ENCODE results near the gene HPCAL1.

HPCAL1 gene

GRCh38 chr2:10372203-10372861 is 69.6 kb downstream of the HPCAL1 start:
- DNase-seq, result no peak

GRCh38 chr2:10372862-10373240 is 70.1 kb downstream of the HPCAL1 start:
- no peak for DNase-seq

GRCh38 chr2:10373931-10374330 is 71.2 kb downstream of the HPCAL1 start:
- no peak for DNase-seq

- no peak for DNase-seq
Observed at GRCh38 chr2:10374362-10374943, 71.7 kb downstream of the HPCAL1 start.

DNA sequence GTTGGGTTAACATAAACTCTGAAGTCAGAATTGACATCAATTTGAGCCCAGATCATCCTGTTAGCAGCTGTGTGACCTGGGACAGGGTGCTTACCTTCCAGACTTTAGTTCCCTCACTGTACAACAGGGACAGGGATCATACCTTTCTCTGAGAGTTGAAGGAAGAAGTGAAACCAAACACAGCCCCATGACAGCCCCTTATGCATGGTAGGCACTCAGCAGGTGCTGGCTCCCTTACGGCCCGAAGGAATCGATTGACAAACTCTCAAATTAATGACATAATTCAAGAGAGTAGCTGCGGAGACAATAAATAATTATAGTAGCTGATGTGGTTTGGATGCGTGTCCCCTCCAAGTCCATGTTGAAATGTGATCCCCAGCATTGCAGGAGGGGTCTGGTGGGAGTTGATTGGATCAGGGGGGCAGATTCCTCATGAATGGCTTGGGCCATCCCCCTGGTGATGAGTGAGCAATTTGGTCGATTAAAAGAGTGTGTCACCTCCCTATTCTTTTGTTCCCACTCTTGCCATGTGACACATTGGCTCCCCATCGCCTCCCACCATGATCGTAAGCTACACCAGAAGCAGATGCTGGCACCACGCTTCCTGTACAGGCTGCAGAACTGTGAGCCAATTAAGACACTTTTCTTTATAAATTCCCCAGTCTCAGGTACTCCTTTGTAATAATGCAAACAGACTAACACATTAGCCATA is 73.0 kb downstream of the HPCAL1 start:
- DNase-seq, result no peak

DNA sequence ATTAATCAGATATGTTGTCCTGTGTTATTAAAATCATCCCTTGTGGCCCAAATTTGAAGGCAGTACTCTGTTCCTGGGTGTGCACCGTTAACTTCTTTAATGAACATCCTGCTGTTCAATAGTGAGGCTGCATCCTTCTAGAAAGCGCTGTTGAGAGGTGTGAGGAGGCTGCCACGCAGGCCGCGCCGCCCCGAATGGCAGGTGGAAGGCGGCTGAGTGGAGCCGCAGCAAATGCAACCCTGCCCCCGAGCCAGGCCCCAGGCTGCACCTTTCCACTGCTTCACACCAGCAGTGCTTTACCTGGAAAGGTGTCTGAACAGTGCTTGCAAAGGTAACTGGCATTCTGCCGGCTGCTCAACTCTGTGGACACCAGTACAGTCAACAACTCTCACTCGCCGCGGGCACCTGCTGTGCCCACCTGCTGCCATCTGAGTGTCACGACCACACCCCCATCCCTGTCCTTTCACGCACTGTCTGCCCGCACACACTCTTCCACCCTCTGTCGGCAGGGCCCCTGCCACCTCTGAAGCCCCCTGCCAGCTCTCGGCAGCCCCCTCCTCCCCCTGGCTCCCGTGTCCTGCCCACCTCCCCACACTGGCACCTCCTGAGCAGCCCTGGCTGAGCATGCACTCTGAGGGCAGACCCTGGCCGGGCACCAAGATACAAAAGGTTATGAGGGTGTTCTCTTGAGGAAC is 74.5 kb downstream of the HPCAL1 start:
- DNase-seq, result no peak

DNA sequence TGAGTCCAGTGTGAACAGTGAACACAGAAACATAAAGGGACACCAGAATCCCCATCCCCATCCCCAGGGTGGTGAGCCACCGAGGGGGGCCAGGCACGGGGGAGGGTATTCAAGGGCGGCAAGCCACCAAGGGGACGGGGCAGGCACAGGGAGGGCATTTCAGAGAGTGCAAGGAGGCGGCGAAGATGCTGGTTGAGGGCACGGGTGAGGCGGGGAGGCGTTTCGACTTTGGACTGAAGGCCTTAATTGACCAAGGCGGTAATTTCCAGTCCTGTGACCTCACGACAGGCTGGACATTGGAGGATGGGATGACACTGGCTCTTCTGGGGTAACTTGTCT is 75.0 kb downstream of the HPCAL1 start:
- DNase-seq, result no peak

- DNase-seq, result no peak
Observed at GRCh38 chr2:10378189-10378588, 75.5 kb downstream of the HPCAL1 start.

GRCh38 chr2:10380048-10380926 is 77.6 kb downstream of the HPCAL1 start:
- no peak for DNase-seq

DNA sequence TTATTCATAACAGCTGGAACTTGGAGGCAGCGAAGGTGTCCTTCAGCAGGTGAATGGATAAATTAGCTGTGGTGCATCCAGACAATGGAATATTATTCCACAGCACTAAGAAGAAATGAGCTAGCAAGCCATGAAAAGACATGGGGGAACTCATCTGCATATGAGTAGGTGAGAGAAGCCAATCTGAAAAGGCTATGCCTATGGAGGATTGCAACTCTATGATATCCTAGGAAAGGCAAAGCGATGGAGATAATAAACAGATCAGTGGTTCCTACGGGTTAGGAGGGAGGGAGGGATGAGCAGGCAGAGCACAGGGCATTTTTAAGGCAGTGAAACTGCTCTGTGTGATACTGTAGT is 79.3 kb downstream of the HPCAL1 start:
- no peak for DNase-seq

DNA sequence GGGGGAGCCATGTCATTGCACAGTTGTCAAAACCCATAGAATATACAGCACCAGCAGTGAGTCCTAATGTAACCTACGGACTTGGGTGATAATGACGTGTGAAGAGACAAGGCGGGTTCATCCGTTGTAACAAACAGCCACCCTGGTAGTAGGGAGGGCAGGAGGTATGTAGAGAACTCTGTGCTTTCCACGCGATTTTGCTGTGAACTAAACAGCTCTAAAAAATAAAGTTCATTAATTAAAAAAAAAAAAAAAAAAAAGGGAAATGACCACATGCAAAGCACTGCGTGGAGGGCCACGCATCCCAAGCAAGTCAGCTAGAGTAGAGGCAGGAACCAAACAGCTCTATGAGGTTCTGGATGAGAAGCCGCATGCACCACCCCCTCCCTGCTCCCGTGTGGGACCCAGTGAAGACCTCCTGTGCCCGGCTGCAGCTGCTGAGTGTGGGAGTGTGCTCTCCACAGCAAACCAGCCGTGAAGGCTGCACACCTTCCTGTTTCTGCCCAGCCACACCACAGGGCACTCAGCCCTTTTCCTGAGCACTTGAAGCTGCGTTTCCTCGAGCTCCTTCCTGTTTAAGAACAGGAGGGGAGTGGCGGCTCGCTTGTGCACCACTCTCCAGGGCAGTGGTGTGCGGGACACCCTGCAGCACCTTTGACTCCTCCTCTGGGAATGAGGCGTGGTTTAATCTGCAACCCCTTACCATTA is 79.8 kb downstream of the HPCAL1 start:
- peak; percentile 74 for DNase-seq

GRCh38 chr2:10383960-10384734 is 81.4 kb downstream of the HPCAL1 start:
- DNase-seq, result no peak

GRCh38 chr2:10385501-10385900 is 82.8 kb downstream of the HPCAL1 start:
- no peak for DNase-seq

- no peak for DNase-seq
Observed at GRCh38 chr2:10385933-10386773, 83.4 kb downstream of the HPCAL1 start.

DNA sequence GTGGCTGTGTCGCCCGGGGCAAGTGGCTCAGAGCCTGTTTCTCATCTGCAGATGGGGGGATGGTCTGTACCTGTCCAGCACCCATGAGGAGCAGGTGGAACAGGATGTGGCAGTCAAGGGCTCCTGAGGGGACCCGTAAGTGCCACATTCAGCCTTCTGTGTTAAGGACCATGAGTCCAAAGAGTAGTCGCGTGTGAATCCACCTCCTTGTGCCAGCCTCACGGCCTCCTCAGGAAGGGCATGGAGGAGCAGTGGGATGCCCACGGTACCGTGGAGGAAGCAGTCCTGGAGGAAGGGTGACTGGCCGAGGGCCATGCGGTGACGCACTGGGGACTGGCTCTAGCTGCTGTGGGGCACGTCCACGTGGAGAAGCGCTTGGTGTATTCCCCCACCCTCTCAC is 84.3 kb downstream of the HPCAL1 start:
- DNase-seq, result no peak

GRCh38 chr2:10388954-10389560 is 86.4 kb downstream of the HPCAL1 start:
- no peak for DNase-seq

DNA sequence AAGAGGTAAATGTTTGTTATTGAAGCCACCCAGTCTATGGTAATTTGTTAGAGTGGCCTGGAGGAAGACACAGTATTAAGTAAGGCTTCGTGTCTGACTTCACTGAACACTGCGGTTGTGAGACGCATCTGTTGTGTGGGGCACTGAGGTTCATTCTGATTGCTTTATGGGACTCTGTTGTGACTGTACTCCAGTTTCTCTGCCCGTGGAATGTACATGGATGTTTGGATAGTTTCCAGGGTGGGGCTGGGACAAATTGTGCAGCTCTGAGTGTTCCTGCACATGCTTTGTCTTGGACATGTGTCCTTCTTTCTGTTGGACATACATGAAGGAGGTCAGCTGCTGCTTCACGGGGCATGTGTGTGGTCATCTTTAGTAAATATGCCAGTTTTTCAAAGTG is 86.9 kb downstream of the HPCAL1 start:
- no peak for DNase-seq

DNA sequence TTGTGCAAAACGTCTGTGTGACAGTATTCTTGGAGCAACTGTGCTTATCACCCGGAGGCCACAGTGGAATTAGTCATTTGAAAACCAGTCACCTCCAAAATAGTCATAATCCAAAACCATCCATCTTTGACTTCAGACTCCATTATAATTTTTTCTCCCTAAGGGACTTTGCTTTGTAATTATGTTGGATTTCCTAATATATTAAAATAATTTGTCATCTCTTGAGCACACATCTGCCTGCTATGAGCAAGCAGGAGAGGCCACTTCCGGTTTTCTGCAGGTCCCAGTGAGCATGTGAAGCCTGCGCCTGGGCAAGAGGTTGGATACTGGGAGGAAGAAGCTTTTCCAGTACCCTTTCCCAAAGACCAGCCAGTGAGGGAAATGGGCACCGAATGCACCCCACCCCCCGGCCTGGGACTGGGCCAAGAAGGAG is 87.7 kb downstream of the HPCAL1 start:
- DNase-seq, result no peak

DNA sequence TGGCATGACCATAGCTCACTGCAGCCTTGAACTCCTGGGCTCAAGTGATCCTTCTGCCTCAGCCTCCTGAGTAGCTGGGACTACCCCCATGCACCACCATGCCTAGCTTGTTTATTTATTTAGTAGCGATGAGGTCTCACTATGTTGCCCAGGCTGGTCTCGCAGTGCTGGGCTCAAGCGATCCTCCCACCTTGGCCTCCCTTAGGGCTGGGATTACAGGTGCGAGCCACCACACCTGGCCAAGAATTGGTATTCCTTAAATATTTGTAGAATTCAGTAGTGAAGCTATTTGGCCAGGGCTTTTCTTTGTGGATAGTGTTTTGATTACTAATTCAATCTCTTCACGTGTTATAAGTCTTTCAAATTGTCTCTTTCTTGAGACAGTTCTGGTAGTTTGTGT is 89.4 kb downstream of the HPCAL1 start:
- no peak for DNase-seq

DNA sequence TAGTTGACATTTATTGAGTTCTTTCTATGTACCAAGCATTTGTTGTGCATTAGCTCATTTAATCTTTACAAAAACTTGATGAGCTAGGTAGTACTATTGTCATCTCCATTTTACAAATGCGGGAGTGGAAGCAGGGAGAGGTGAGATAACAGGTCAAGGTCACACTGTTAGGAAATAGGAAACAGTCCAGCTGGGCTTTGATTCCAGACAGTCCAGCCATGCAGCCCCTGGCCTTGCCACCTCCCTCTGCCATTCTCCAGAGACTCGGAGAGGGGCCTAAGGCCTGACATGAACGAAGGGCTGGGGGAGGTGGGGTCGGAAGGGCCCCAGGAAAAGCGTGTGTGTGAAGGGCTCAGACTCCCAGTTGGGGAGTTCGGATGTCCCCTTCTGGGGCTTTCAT is 89.8 kb downstream of the HPCAL1 start:
- no peak for DNase-seq

All from activated effector memory CD4-positive, alpha-beta T cell treated with anti-CD3 and anti-CD28 coated beads, Interleukin-2, amount 50 U/mL, for 16 hours (primary cell).